ENCODE data around the gene LPCAT1.
"Not testable (repeated sequence)": the region's sequence is repeated elsewhere in the genome, so short reads cannot be mapped to it uniquely, and the experiment has no call there.

The LPCAT1 gene

DNA sequence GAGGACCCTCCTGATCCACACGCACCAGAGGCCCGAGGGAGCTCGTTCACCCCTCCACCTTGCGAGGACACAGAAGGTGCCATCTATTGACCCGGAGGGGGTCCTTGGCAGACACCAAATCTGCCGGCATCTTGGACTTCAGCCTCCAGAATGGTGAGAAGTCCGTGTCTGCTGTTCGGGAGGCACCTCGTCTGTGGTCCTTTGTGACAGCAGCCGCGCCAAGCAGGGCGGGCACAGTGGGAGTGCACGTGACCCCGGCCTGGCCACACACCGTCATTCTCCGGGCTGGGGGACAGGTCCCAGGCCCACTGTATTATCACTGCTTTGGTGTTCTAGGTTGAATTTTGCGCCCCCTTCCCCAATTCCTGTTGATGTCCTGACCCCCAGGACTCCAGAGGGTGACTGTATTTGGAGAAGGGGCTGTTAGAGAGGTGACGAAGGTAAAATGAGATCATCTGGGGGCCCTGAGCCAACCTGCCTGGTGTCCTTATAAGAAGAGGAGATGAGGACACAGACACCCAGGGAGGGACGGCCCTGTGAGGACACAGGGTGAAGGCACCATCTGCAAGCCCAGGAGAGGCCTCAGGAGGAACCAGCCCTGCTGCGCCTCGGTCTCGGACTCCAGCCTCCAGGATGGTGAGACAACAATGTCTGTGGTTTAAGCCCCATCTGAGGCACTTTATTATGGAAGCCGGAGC, 15.7 kb downstream of the LPCAT1 start:
- DNase-seq = no peak

DNA sequence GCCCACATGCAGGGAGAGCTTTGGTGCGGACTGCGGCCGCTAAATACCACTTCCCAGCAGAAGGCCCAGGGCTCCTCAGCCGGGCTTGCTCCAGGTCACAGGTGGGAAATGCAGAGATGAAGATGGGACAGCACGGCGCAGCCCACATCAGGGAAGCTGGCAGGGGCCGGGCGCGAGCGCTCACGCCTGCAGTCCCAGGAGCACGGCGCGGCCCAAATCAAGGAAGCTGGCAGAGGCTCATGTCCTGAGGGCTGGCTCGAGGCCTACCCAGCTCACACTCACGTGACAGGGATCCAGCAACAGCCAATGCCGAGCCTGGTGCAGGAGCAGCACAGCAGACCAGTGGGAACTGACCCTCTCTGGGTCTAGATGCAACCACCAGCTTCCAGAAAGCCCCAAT, 16.3 kb downstream of the LPCAT1 start:
- no peak for DNase-seq

GRCh38 chr5:1507014-1507375, 16.8 kb downstream of the LPCAT1 start:
- DNase-seq = no peak

GRCh38 chr5:1506242-1507013, 17.3 kb downstream of the LPCAT1 start:
- DNase-seq = no peak

DNA sequence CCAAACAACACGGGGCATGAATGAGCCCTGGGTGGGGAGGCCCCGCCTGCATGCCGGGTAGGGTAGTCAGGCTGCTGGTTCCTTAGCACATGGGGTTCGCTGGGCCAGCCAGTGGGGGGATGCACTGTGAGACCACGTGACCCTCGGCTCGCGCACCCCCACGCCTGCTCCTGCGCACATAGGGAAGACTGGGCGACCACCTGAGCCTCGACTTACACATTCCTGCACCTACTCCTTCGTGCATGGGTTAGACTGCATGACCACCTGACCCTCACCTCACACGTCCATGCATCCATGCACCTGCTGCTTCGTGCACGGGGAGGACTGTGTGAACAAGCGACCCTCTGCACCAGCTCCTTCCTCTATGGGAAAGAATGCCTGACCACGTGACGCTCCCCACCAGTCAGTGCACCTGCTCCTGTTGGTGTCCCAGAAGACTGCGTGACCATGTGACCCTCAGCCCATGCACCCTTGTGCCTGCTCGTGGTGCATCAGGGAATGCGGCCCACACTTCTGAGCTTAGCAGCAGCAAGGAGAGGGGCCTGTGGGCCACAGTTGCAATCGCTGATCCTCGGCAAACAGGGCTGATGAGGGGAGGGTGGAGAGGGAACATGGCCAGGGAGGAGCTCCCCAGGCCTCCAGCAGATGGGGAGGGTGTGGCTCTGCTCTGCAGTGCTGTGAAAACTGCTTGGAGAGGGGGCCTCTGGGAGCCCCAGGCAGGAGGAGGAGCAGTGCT, 18.1 kb downstream of the LPCAT1 start:
- DNase-seq = no peak

DNA sequence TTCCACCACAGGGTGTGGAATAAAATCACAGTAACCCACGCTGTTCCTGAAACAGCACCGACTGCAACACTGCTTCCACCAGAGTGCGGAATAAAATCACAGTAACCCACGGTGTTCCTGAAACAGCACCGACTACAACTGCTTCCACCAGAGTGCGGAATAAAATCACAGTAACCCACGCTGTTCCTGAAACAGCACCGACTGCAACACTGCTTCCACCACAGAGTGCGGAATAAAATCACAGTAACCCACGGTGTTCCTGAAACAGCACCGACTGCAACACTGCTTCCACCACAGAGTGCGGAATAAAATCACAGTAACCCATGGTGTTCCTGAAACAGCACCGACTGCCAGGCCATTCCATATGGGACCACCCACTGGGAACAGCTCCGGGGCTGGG, 18.7 kb downstream of the LPCAT1 start:
- not testable (repeated sequence) for DNase-seq

- no peak for DNase-seq
Measured at GRCh38 chr5:1504617-1505016, 19.1 kb downstream of the LPCAT1 start.

- no peak for DNase-seq
Measured at GRCh38 chr5:1504069-1504595, 19.6 kb downstream of the LPCAT1 start.

- DNase-seq = peak; percentile 83 to 84
Measured at GRCh38 chr5:1503241-1504068, 20.3 kb downstream of the LPCAT1 start.

DNA sequence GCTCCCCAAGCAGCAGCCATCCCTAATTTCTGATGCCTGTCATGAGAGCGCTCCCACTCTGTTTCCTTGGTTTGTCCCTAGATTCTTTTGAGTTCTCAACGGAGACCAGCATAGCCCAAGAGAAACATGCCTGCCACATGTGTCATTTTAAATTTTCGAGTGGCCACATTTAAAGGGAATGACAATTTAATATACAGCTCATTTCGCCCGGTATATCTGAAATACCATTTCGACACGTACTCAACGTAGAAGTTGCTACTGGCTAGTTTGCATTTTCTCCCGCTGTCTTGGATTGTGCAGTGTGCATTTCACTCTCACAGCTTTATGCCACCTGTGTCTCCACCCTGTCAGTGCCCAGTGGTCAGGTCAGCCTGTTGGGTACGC, 21.0 kb downstream of the LPCAT1 start:
- no peak for DNase-seq

DNA sequence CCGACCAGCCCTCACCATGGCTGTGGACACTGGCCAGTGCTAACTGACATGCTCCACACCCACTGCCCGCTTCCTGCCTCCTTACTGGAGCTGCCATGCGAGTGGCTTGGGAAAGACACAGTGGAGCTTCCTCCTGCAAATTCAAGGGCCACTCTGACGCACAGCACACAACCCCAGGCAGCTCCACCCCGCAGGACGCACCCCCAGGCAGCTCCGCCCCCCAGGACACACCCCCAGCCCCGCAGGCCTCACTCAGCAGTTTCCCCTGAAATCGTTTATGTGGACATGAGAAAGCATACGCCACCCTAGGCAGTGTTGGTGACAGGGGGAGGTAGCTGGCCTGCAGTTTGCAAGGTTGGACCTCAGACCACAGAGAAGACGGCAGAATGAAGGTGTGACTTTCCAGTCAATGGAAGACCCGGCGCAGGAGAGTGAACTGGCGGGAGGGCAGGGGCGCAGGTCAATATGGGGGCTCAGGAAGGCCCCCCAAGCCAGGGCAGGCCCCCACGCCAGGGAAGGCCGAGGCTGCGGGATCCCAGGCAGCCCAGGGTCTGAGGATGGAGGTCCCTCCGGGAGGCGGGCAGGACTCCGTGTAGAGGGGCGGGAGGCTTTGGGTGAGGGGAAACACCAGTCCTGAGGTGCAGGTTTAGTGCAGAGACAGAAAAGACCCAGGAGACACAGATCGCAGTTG, 21.6 kb downstream of the LPCAT1 start:
- peak in 1 of 2 experiments; percentile 25 for DNase-seq

GRCh38 chr5:1501372-1502045, 22.3 kb downstream of the LPCAT1 start:
- no peak for DNase-seq

DNA sequence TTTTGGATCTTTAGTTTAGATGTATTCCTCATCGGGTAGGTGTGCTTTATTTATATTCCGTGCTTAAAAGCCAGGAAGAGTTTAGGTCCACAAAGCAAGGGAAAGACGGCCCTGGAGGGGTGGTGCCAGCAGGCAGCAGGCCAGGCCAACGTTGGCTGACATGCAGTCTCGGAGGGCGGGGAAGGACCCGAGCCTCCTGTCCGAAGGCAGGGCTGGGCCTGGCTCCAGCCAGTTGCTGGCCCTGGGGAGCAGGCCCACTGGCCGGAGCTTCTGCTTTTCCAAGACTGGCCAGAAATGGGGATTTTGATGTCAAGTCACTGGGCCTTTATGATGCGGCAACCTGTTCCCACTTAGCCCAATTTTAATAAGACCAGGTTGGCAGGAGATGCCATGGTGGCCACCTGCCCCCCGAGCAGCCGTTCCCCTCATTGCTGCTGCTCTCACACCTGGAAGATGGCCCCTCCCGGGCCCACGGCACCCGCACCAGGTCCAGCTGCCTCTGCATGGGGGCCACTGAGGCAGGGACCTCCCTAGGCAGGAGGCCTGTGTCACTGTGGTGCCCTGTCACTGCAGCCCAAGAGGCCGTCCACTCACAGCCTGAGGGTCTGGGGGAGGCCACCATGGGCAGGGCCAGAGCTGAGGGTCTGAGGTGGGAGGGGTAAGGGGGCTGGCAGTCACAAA, 23.2 kb downstream of the LPCAT1 start:
- no peak for DNase-seq

DNA sequence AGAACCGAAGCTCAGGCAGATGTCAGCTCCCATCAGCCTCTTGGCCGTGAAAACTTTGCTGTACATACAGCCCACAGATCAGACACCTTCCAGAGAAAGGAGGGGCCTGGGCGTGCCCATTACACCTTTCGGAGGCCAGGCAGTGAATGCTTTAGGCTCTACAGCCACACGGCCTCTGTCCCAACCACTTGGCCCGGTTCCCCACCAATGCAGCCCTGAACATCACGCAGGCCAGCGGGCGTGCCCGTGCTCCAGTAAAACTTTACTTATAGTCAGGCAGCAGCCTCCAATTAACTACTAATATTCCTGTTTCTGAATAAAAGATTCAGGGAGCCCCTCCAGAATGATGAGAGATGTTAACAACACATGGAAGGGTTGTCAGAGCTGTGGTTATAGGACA, 23.9 kb downstream of the LPCAT1 start:
- no peak for DNase-seq

DNA sequence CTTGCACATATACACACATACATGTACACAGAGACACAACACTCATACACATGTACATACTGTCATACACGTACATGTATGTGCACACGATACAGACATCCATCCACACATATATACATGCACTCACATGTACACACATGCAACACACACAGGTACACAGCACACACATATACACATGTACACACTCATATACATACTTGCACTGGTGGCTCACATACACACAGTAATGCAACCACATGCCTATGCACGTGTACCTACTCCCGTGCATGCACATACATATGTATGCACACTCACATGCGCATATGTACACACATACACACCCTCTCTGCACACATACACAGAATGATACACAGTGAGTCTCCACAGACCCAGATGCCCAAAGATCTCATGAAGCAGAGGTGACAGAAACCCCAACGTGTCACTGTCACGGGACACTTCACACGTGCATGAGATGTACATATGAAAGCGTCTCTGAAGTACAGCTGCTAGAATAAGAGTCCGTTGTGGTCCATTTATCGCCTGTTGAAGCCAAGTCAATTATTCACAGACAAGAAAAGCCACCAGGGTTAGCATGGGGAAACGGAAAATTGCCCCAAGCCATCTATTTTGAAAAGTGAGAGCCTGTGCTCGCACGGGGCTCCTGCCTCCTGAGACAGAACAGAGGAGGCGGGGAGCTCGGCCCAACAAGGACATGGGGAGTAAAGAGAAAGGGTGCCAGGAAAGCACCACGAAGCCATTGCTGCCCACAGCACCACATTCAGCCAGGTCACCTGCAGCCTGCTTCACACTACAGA, 24.9 kb downstream of the LPCAT1 start:
- DNase-seq = no peak

- DNase-seq = no peak
Measured at GRCh38 chr5:1497795-1498622, 25.8 kb downstream of the LPCAT1 start.

- DNase-seq = no peak
Measured at GRCh38 chr5:1497242-1497777, 26.4 kb downstream of the LPCAT1 start.

GRCh38 chr5:1495525-1495897, 28.2 kb downstream of the LPCAT1 start:
- DNase-seq = no peak

Measured in Kasumi-1 (cell line).